H1 (cell line): ENCODE data around the gene PHF1. TPM values are rescaled to one million over a fixed set of nuclear protein-coding genes. Genes with fewer than 3 reads are reported as not detected.

Experiments used
- CBX8 ChIP-seq: fragments of 300-800, 300-1000 bp; sonication (generic); IDR thresholded peaks from 2 replicates; pipeline ENCODE4 v1.7.1; 2016; ENCODE audit warnings: low read depth, low read length, borderline replicate concordance
- KDM1A ChIP-seq: fragments of 200-600, 300-600 bp; sonication (generic); IDR thresholded peaks from 2 replicates; pipeline ENCODE4 v1.7.1; 2016; ENCODE audit warnings: mild to moderate bottlenecking, low read length, borderline replicate concordance
- POU5F1 ChIP-seq: IDR thresholded peaks from 2 replicates; pipeline ENCODE4 v1.6.1; 2011; ENCODE audit warnings: low read depth, mild to moderate bottlenecking, low read length, moderate library complexity
- USF2 ChIP-seq: IDR thresholded peaks from 2 replicates; pipeline ENCODE4 v1.6.1; 2011; ENCODE audit warnings: low read length, improper control_type of control experiment
- ZNF274 ChIP-seq: IDR thresholded peaks from 2 replicates; pipeline ENCODE4 v1.7.0; 2012; ENCODE audit warnings: low read length, borderline replicate concordance; ENCODE audit errors: extremely low read depth
- polyA plus RNA-seq, 7 experiments: library from polyadenylated mRNA; depleted of rRNA in 3 of 7; stranded (reverse) in 5 of 7; unstranded in 2 of 7; fragments of >200 nt in 5 of 7; fragments of 200-250 nt in 2 of 7; gene quantifications; 1 replicate in 5 of 7; 2 replicates in 1 of 7; 4 replicates in 1 of 7; pipeline versions ENCODE4 v1.2.1 to v1.2.3, GENCODE V29; 2011 to 2013; ENCODE audit warnings: missing spikeins in 2 of 7, mixed read lengths in 2 of 7
- total RNA-seq: library from RNA; stranded (reverse); fragmentation: NEBNext Ultra II Directional; extraction: Animal tissue kit (Norgen Biotek cat#: 25700); gene quantifications from 2 replicates; pipeline ENCODE4 v1.2.1, GENCODE V29; 2021

PHF1 gene
- total and polyA plus RNA-seq, 2 of the 8 experiments (the other 6 are each of a cell fraction or from before 2014, with no cell fraction given): 47.3 to 78.6 TPM

- TF ChIP-seq ZNF274: no peak
- TF ChIP-seq CBX8: no peak
- TF ChIP-seq USF2: no peak
- no peak for TF ChIP-seq KDM1A
- no peak for TF ChIP-seq POU5F1
These were observed 18.3 kb downstream of the PHF1 start (continued) for GRCh38 chr6:33428966-33429749.
